DMS53 (cell line): ENCODE results near the gene AP2A1.

Experiments
- DNase-seq: peaks from one replicate; lab custom pipeline; 2025; lab: John Stamatoyannopoulos, UW

Gene AP2A1

GRCh38 chr19:49766007-49766929, 533 bp upstream of the AP2A1 start:
- DNase-seq, result peak; percentile 99

GRCh38 chr19:49767381-49767780, 580 bp downstream of the AP2A1 start:
- peak; percentile 32 for DNase-seq

DNA sequence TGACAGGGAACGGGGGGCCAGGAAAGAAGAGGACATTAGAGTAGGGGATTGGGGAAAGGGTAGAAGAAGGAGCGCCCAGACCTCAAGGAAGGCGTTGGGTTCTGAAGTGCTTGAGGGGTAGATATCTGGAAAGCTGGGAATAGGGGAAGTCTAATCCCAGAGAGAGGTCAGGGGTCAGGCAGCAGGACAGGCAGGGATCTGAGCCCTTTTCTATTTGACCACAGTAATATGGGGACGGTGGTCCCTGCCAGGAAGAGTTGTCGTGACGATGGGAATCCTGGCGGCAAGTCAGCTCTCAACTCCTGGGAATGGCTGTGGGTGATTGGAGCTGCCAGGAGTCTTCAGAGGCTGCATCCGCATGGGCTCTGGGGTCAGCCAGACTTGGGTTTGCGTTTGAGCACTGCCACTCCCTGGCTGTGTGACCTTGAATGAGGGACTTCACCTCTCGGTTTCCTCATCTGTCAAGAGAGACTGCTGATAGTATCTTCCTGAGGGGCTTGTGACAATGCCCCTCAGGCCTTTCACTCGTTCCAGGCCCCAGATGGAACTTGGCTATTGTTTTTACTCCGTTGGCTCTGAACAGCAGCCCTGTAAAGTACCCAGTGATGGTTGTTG, 1.3 kb downstream of the AP2A1 start:
- DNase-seq, result no peak

GRCh38 chr19:49770529-49770928, 3.7 kb downstream of the AP2A1 start:
- no peak for DNase-seq

DNA sequence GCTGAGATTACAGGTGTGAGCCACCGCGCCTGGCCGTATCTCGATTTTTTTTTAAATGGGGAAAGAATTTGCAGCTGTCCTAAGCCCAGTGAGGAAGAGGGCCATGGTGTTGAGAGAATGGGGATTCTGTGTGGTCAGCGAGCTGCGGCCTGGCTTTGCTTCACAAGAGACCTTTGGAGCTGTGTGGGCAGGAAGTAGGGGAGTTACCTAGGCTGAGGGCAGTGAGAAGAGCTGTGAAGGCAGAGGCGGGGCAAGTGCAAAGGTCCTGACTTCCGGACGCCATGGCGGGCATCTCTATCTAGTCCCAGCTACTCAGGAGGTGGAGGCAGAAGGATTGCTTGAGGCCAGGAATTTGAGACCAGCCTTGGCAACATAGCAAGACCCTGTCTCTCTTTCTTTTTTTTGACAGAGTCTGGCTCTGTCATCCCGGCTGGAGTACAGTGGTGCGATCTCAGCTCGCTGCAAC, 4.9 kb downstream of the AP2A1 start:
- no peak for DNase-seq

DNA sequence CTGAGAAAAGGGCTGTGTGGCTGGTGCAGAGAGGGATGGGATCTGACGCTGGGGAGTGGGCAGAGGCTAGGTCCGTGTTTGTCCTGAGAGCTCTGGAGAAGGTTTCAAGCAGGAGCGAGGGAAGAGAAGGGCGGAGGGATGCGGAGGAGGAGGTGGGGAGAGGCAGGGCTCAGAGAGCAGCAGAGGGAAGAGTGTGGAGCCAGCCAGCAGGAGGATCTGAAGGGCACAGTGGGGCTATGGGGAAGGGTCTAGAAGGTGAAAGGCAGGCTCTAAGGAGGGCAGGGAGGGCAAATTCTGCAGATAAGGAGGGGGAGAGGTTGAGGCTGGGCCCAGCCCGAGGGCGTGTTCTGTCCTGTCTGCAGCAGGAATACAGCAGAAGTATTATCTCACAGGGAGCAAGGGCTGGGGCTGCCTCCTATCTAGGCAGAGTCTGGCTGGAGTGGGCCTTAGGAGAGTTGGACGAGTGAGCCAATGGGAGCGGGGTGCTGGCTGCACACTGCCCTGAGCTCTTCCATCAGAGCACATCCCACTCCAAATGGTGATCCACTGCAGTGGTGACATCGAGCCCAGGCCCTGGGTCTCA, 6.1 kb downstream of the AP2A1 start:
- DNase-seq, result no peak

GRCh38 chr19:49773663-49774350, 7.0 kb downstream of the AP2A1 start:
- no peak for DNase-seq

DNA sequence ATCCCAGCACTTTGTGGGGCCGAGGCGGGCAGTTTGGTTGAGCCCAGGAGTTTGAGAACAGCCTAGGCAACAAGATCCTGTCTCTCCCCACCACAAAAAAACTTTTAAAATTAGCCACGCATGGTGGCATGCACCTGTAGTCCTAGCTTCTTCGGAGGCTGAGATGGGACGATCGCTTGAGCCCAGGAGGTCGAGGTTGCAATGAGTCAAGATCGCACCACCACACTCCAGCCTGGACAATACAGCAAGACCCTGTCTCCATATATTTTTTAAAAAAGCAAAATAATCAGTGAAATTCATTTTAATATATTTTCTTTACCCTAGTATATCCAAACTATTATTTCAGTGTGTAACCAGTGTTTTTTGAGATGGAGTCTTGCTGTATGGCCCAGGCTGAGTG, 8.2 kb downstream of the AP2A1 start:
- no peak for DNase-seq

- DNase-seq, result no peak
Measured at GRCh38 chr19:49775742-49776370, 9.1 kb downstream of the AP2A1 start.

DNA sequence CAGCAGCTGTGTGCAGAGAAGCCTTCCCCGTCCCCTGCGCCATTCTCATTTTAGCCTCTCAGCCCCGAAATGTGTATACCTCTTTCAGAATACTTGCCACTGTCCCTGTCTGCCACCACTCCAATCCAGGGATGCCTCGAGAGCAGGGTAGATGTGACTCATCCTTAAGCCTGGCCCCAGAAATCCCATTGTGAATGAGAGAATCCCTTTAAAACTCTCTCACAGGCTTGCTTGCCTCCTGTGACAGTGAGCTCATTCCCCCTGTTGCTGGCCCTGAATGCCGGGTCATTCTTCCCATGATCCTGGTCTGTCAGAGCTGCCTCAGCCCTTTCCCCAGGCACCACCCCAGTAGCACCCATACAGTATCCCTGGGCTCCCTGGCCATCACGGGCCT, 9.6 kb downstream of the AP2A1 start:
- no peak for DNase-seq

GRCh38 chr19:49779731-49780555, 13.1 kb downstream of the AP2A1 start:
- no peak for DNase-seq

GRCh38 chr19:49780861-49781260, 14.1 kb downstream of the AP2A1 start:
- no peak for DNase-seq

DNA sequence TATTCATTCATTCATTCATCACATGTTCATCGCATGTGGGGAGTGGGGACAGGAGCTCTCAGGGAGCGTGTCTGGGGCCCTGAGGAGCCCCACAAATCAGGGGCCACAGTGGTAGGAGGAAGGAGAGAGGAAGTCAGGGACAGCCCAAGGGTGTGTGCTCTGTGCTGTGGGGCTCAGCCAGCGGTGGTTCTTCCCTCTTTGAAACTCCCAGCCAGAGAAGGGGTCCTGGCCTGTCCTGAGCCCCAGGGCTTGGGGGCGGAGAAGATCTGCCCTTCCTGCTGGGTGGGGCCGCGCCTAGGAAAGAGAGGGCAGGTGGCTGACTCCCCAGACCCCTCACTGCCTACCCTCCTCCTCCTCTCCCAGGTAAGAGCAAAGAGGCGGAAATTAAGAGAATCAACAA, 14.6 kb downstream of the AP2A1 start:
- DNase-seq, result no peak

DNA sequence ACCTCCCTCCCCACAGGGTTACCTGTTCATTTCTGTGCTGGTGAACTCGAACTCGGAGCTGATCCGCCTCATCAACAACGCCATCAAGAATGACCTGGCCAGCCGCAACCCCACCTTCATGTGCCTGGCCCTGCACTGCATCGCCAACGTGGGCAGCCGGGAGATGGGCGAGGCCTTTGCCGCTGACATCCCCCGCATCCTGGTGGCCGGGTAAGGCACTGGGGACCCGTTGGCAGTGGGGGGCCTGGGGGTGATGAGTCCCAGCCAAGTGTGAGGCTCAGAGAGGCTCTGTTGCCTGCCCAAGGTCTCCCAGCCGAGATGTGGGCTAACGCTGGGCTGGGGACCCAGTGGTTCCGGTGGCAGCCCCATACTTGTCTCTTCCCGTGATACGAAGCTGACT, 15.7 kb downstream of the AP2A1 start:
- DNase-seq, result no peak

DNA sequence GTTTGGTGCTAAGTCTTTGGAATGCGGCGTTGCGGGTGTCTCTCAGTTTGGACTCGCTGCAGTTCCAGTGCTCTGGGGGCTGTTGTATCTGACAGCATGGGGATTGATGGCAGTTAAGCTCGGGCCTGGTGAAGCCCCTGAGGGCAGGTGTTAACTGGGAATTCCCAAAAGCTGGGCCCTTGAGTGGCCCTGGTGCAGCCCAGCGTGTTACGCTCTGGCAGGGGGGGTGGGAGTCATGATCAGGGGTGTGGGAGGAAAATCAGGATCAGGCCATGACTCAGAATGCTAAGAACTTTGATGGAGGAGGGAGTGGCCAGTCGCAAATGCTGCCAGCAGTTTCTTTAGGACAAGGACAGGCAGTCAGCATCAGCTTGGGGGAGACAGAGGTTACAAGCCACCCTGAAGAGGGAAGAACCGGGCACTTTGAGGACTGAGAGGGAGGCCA, 19.6 kb downstream of the AP2A1 start:
- DNase-seq, result no peak

- DNase-seq, result no peak
Measured at GRCh38 chr19:49787746-49788145, 20.9 kb downstream of the AP2A1 start.

DNA sequence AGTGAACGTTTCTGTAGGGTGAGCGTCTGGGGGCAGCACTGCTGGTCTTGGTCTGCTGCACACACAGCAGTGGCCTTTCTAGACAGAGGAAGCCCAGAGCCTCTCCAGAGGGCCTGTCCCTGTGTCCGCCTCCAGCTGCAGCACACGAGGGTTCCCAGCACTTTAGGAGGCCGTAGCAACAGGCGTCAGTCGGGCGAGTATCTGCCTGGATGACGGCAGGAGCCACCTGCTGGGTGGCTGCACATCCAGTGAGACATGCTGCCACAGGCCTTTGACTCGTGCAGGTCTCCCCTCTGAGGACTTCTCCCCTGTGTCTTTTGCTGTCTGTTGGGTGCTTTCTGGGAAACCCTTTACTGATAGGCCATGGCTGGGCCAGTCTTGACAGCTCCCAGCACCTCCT, 22.1 kb downstream of the AP2A1 start:
- DNase-seq, result no peak

- no peak for DNase-seq
Measured at GRCh38 chr19:49790866-49791265, 24.1 kb downstream of the AP2A1 start.

DNA sequence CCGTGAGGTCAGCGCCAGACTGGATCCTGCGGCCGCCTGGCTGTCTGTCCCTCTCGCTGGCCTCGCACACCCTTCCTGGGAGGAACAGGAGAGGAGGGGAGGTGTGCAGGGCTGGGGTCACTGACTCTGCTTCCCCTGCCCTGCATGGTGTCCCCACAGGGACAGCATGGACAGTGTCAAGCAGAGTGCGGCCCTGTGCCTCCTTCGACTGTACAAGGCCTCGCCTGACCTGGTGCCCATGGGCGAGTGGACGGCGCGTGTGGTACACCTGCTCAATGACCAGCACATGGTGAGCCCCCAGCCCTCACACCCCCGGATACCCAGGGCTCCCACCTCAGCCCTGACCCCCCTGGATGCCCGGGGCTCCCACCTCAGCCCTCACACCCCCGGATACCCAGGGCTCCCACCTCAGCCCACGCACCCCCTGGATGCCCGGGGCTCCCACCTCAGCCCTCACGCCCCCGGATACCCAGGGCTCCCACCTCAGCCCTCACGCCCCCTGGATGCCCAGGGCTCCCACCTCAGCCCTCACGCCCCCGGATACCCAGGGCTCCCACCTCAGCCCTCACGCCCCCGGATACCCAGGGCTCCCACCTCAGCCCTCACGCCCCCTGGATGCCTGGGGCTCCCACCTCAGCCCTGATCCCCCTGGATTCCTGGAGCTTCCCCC, 25.1 kb downstream of the AP2A1 start:
- DNase-seq, result no peak

DNA sequence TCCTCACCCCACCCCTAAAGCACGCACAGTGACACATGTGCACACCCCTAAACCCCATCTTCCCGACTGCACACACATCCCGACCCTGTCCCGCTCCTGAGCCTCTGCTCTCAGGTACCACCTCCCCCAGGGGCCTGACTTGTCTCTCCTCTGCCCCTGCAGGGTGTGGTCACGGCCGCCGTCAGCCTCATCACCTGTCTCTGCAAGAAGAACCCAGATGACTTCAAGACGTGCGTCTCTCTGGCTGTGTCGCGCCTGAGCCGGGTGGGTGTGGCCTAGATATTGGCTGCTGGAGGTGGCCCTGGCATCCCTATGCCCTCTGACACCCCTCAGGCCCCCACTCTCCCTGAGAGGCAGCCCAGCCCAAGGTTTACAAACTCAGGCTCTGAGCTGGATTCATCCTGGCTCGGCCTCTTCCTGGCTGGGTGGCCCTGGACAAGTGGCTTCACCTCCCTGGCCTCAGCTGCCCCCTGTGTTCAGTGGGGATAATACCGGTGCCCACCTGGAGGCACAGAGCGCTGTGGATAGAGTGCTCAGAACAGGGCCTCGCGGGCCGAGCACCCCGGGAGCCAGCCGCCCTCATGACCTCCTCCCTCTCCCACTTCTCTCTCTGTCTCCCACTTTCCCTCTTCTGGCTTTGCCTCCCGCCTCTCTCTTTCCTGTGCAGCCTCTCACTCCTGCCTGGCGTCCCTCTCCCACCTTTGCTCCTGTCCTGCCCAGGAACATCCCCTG, 26.2 kb downstream of the AP2A1 start:
- no peak for DNase-seq
